GM19099 (cell line): Measurements from ENCODE around the gene VPS72.

Experiments
- POLR2A ChIP-seq: IDR thresholded peaks from 3 replicates; pipeline ENCODE4 v1.6.1; 2011; ENCODE audit warnings: low read depth; ENCODE audit not compliant: insufficient read length; ENCODE audit errors: extremely low read depth

VPS72 gene

DNA sequence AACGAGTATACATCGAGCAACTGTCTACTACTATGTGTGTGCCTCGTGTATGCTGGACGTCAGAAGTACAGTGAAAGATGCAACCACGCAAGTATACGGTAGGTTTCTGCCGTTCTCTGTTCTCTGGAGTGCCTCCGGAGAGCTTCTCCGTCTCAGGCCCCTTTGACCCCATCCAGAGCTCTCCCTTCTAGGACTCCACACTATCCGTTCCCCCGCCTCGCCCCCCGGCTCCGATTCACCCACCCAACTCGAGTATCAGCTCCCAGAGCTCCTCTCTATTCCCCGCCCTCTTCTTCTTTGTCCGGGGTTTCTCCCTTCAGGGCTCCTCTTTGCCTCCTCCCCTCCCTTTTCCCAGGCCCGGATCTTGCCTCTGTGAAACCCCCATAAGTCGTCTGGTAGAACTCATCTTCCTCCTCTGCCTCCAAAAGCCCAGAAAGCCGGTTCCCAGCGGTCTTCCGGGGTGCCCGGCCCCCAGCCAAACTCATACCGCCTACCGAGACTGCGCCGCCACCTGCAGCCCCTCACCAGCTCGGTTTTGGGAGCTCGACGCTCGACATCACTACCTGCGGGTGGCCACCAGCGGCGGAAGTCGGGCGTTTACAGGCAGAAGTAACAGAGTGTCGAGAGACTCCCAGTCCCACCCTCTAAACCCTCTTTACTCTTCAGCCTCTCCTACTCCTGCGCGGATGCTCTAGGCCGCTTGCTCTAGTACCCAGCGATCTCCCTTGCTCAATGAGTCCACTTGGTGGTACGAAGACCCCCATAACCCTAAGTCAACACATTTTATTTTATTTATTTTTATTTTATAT, at the start of gene VPS72:
TSS of gene VPS72 (minus strand) at position 561 of the 809 bp plus-strand sequence. CDS start at position 485, 76 bp downstream.
- TF ChIP-seq POLR2A = peak; percentile 96

DNA sequence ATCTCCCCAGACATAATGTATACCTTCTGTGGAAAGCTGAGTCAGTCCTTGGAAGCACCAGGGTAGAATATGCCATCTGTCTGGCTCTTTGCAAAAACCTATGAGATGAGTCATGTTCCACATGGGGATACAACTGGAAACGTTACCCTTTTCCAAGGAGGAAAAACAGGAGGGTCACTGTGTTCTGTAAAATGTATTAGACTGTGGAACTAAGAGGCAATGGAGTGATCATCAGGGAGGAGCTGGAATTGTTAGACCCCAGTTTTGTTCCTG, 48.4 kb upstream of the VPS72 start:
- TF ChIP-seq POLR2A = no peak

DNA sequence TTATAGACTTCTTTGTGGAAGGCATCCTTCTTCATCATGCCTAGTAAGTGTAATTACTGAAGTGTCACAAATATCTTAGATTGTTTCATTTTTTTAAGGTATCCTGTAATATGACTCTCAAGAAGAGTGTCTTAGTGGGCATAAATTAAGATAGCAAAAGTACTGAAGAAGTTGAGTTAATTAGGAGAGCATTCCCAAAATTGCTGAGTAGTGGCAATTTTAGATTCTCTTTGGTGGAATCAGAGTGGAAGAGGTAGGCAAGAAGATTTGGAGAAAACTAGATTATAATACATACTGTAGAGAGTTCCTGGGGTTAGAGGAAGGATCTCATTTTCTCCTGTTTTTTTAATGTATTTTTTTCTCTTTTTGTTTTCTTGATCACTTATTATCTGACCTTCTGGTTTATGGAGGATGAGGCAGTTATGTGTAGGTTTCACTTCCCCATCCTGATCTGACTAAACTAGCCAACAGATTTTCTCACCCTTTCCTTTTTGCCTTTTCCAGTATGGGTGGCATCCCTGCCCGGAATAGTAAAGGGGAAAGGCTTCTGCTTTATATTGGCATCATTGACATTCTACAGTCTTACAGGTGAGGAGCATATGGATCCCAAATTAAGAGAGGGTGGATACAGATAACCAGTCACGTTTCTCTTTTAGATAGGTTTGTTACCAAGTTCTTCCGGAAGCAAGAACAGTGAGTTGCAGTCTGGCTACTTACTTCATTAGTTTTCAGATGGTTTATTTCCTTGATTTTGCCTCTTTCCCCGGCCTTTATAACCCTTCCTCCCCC, 47.9 kb upstream of the VPS72 start:
- TF ChIP-seq POLR2A = no peak

DNA sequence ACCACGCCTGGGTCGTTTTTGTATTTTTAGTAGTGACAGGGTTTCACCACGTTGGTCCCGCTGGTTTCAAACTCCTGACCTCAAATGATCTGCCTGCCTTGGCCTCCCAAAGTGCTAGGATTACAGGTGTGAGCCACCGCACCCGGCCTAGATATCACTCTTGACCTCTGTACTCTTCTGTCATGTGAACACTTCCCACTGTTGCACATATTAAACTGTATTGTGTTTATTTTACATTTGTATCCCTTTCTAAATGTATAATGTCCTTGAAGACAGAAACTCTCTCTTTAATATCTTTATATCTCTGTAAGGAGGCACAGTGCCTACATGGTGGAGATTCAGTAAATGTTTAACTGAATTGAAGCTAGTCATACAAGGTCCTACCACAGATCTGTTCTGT, 45.2 kb upstream of the VPS72 start:
- no peak for TF ChIP-seq POLR2A

- TF ChIP-seq POLR2A = no peak
Measured at GRCh38 chr1:151222130-151222529, 32.1 kb upstream of the VPS72 start.

DNA sequence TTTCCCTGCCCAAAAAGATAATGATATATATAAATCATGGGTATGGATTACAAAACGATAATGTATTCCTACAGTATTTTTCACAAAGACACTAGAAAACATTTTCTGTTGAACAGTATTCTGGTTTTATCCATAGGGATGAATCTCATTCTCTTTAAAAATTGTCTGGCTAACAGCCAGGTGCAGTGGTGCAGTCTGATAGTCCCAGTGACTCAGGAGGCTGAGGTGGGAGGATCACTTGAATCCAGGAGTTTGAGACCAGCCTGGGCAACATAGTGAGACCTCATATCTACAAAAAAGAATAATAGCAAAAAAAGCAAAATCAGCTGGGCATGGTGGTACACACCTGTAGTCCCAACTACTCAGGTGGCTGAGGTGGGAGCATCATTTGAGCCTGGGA, 31.6 kb upstream of the VPS72 start:
- TF ChIP-seq POLR2A = no peak

- TF ChIP-seq POLR2A = no peak
Measured at GRCh38 chr1:151213560-151213959, 23.6 kb upstream of the VPS72 start.

- TF ChIP-seq POLR2A = no peak
Measured at GRCh38 chr1:151211972-151212705, 22.1 kb upstream of the VPS72 start.

GRCh38 chr1:151210830-151211229, 20.8 kb upstream of the VPS72 start:
- no peak for TF ChIP-seq POLR2A

GRCh38 chr1:151199873-151200581, 10.0 kb upstream of the VPS72 start:
- no peak for TF ChIP-seq POLR2A

- peak; percentile 80 for TF ChIP-seq POLR2A
Measured at GRCh38 chr1:151198254-151199127, 8.5 kb upstream of the VPS72 start, which contains the start of gene PIP5K1A. TSS of gene PIP5K1A (plus strand) at chr1:151198552. CDS start at chr1:151198997, 445 bp downstream.

DNA sequence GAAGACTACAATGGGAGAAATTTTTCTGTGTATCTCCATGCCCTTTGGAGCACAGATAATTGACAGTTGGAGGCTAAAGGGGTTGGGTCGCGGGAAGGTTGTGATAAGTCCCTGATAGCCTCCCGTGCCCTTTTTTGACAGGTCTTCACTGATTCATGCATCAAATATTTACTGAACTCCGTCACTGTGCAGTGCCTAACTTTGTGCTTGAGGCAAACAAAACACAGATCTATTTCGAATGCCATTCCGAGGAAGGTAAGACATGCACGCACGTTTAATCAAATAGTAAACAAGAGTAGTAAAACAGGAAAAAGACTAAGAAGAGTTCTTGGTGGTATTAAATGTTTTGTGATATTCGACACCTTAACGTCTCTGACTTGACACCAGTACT, 7.9 kb upstream of the VPS72 start:
- TF ChIP-seq POLR2A = no peak

- TF ChIP-seq POLR2A = no peak
Measured at GRCh38 chr1:151196292-151196800, 6.3 kb upstream of the VPS72 start.

DNA sequence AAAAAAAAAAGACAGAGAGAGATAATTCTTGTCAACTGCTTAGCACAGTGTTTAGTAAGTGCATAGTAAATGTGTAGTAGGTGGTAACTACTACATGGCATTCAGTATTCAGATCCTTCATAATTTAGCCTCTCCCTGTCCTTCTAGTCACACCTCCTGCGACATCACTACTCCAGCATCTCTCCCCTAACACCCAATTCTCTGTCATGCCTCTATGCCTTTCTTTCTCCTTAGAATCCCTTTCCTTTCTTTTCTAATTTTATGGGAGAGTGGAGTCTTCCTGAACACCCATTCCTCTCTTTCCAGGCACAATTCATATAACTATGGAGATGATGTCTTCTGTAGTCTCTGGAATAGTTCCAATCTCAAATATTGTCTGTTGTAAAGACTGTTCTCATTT, 3.9 kb upstream of the VPS72 start:
- TF ChIP-seq POLR2A = no peak
